Activated CD8-positive, alpha-beta memory T cell treated with anti-CD3 and anti-CD28 coated beads, Interleukin-2, amount 50 U/mL, for 24 hours (primary cell): ENCODE data around the gene SRSF4.
"Not testable (repeated sequence)": the region's sequence is repeated elsewhere in the genome, so short reads cannot be mapped to it uniquely, and the experiment has no call there.

ENCODE experiments used
- DNase-seq: peaks from one replicate; pipeline ENCODE4 v3.0.0-alpha.2; 2020; ENCODE audit errors: extremely low read depth

Gene SRSF4

DNA sequence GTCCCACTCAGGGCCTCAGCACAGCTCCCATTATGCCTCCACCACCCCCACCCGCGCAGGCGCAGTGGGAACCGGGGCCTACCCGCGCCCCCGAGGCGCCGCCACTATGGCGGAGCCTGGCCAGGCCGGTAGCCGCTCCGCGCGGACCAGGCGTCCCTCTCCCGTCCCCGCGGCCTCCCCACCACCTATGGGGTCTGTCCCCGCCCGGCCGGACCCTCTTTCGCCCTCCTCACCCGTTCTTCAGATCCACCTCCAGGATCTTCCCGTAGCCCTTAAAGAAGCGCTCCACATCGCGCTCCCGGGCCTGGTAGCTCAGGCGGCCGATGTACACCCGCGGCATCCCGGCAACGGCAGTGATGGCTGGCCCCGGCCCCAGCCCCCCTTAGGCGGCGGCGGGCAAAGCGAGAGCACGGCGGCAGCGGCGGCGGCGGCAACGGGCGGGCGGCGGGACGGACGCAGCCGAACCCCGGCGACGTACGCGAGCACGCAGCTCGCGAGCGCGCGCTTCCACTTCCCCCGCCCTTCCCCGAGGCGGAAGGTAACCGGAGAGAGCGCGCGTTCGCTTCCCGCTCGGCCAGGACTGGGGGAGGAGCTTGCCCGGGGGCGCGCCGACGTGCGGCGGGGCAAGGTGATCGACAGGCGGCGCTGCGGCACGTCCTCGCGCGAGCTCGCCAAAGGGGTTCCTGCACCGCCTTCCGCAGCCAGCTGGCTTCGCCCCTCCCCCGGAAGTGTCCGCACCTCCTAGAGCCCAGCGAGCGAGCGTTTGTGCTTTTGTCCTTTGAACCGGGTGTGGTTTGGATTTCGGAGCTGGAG is at the start of gene SRSF4:
Gene SRSF4, minus strand, starts transcription at position 488 of the 813 bp plus-strand sequence. Its CDS starts 148 bp downstream, at position 340.
- DNase-seq: peak; percentile 95

DNA sequence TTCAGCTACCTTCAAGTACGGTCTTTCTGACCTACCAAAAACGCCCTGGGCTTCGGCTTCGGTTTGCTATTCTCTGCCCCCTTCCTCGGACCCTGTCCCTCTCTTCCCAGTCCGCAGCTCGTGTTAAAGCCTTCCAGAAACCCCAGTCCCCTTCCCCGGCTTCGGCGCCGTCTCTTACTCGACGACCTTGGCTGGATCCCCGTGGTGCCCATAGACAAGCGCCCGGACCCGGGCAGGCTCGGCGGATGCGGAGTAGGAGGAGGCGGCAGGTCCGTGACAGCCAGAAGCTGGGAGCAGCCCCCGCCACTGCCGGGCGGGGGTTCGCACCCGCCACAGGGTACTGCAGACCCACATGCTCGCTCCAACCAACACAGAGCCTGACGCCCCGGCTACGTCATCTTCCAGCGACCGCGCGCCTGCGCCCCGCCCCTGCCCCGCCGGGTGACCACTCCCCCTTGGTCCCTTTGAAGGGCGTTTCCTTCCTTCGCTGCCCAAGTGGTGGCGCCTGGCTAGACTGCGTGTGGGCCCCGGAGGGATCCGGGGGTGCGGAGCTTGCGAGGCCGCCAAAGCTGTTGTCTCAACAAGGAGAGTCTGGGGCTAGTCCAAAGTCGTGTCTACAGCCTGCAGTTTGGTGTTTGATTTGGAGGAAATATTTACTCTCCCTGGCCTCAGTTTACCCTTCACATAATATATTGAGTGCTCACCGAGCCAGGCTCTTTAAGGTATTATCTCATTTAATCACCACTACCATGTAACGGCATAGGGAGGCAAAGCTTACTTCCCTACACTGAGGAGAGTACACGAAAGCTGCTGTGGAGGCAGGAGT is 49.1 kb upstream of the SRSF4 start, which contains the start of gene MECR:
Gene MECR, minus strand, starts transcription at position 382 of the 826 bp plus-strand sequence. Its CDS starts 28 bp downstream, at position 354.
- peak; percentile 89 for DNase-seq

DNA sequence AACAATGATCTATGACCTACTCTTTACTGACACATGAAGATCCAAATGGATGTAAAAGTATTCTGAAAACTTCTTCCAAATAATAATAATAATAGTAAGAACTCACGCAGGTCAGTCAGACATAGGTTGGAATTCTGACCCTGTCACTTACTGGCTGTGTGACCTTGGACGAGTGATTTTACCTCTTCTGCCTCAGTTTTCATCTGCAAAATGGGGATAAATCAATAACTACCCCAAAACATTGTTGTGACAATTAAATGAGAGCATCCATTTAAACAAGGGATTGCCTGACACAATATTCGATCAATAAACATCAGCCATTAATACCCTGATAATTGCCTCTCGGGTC is 48.5 kb upstream of the SRSF4 start:
- DNase-seq: no peak

DNA sequence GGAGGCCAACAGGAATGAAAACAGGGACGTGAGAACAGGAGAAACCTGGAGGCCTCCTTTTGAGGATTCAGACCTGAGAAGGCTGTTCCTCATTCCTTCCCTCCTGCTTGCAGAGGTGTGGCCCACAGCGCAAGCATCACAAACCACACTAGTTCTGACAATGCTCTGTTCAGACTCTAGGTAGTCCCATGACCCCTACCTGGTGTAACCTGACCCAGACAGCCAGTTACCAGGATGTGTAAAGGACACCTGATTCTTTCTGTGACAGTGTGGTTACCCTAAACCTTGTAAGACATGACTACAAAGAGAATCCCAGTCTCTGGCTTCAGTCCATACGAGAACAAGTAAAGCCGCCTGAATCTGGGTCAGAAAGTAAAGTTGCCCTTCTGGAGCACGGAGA is 45.8 kb upstream of the SRSF4 start:
- no peak for DNase-seq

DNA sequence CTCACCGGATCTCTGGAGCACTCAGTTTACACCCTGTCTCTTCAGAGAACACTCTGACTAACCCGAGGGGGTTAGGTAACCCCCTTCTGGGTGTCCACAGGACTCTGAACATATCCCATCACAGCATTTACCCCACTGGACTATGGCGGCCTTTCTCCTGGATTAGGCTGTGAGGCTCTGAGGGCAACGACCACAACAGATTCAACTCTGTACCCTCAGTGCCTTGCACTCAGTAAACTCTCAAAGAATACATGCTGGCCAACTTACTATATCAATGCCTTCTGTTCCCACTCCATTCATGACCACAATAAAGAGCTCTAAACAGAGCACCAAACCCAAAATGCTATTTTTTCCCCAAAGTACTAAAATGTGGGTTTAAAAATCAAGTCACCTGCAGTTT is 43.7 kb upstream of the SRSF4 start:
- DNase-seq: no peak

DNA sequence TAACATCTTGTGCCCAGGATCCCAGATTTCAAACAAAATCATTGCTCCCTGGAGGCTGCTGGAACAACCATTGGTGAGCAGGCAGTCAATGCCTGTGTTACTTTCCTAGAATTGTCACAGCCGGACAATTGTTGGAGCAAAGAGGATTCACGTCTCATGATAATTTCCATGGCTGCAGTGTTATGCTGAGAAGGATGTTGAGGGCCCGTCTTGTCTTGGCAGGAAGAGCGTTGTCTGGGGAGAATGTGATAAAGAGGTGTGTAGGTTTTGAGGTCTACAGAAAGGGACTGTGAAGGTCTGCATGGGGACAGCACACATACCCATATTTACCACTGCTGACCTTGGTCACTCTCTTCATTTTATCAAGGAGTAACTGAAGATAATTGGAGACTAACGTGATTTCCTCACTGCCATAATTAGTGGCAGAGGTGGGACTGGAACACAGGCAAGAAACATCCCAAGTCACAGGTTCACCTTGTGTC is 42.7 kb upstream of the SRSF4 start:
- DNase-seq: no peak

DNA sequence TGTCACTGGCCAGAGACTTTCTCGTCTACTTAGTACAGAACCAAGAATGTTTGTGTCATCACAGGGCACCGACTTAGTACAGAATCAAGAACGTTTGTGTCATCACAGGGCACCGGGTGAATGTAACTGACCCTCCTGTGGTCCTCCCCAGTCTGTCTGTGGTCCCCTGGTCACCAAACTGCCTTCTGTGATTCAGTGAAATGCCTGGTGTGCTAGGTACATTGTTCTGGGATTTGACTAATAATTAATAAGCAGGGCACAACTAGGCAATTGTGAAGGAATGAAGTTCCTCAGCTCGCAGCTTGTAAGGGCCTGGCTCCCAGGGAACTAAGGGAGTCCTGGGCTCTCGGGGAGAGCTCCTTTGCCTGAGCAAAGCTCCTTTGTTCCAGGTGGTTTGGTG is 41.8 kb upstream of the SRSF4 start:
- no peak for DNase-seq

- no peak for DNase-seq
Observed at GRCh38 chr1:29222686-29223085, 41.0 kb upstream of the SRSF4 start.

DNA sequence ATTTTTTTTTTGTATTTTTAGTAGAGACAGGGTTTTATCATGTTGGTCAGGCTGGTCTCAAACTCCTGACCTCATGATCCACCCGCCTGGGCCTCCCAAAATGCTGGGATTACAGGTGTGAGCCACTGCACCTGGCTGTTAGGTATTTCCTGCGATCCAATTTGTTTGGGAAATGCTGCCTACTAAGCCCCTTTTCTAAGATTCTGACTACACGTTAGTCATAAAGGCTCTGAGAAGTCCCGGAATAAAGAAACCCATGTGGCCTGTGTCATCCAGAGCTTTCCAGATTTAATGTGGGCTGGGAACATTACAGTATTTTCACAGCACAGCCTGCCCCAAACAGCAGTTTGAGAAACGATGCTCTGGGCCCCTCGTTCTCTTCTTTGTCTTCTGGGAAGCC is 40.6 kb upstream of the SRSF4 start:
- DNase-seq: not testable (repeated sequence)

DNA sequence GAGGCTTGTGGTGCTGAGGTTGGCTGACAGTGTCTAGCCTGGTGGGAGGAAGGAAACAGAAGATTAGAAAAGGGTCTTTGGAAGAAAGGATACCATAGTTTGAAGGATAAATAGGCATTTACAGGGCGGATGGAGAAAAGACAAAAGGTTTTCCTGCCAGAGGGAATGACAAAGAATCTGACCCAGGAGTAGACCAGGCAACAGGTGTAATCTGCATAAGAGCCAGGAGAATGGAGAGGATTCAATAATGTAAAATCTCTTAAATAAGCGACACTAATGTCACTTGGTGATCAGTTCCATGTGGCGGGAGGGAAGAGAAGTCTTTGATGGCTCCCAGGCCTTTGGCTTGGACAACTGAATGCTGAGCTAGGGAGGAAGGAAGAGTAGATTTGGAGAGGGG is 39.6 kb upstream of the SRSF4 start:
- no peak for DNase-seq

DNA sequence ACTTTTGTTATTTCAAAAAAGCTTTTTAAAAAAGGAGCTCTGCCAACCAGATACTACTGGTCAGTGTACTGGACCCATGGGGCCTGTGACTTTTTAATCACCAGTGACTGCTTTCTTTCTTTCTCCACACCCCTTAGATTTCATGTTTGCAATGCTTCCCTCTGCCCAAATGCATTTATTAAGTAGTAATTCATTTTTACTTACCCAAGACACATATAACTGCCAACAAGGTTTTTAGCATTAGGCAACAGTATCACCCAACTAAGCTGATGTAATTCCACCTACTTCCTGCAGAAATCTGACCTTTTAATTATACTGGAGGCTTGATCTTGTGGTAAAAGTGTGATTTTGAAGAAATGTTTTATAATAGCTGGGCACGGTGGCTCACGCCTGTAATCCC is 36.5 kb upstream of the SRSF4 start:
- no peak for DNase-seq

GRCh38 chr1:29217633-29218032 is 35.9 kb upstream of the SRSF4 start:
- DNase-seq: no peak

DNA sequence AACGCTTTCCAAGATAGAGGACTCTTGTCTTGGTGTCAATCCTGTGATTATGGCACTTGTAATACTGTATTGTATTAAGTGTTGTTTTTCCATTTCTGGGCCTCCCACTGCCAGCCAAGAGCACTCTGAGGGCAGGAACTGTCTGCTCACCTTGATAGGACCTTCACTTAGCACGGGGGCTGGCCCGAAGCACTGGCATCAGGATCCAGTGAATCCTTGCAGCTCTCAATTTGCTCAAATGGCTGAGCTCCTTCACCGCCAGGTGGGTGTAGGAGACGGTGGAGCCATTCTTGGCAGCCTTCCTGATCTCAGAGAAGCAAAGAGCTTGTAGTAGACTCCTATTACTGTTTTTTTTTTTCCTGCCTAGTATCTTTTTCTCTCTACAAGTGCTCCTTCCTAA is 31.4 kb upstream of the SRSF4 start:
- no peak for DNase-seq

- no peak for DNase-seq
Observed at GRCh38 chr1:29211086-29212030, 29.7 kb upstream of the SRSF4 start.

- DNase-seq: no peak
Observed at GRCh38 chr1:29210278-29211085, 28.8 kb upstream of the SRSF4 start.

GRCh38 chr1:29209173-29209572 is 27.5 kb upstream of the SRSF4 start:
- no peak for DNase-seq

- no peak for DNase-seq
Observed at GRCh38 chr1:29208442-29208841, 26.7 kb upstream of the SRSF4 start.

DNA sequence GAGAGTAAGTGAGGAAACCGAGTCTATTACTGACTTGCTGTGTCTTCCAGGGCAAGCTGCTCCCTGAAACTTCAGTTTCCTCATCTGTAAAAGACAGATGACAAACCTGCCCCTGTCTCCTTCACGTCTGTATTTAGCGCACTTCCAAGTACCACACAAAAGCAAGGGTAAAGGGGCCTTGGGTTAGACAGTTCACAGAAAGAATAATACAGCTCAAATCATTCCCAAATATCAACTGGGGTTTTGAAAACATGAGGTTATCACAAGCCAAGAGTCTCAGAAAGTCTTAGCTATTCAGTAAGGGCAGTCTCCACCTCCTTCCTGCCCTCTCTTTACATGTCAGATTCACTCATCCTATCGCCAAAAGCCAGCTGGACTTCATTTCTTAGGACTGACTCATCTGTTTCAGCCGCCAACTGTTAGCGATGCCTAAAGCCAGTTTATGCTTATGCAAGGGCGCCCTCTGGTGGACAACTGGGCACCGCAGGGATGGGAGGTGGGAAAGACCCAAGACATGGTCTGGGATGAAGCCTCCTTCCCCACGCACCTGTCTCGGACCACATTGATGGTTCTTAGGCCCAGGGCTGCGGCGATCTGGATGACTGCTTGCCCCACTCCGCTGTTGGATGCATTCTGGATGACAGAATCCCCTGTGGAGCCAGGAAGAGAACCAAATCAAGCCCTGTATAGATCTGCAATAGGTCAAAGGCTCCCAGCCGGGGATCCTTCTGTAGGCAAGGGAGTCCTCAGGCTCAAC is 21.1 kb upstream of the SRSF4 start:
- DNase-seq: peak; percentile 82

GRCh38 chr1:29202053-29202452 is 20.4 kb upstream of the SRSF4 start:
- DNase-seq: no peak

DNA sequence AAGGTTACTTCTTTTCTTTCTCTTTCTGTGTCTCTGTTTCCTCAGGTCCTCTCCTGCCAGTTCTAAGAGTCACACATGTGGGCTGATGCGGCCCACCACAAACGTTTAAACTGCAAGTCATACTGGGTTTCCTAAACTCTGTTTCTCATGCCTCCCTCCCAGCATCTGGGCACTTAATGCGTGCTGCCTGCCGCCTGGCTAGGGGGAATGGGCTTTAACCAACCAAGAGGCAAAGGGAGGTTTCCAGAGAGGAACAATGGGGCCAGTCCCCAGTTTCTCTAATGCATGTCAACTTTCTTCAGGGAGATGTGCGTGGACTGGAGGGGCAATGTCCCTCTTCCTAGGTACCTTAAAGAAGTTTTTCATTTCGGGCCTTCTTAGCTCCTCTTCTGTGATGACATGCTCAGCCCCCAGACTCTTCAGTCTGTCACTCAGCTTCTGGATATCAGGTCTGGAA is 19.9 kb upstream of the SRSF4 start:
- no peak for DNase-seq
